Astrocyte of the cerebellum (primary cell): ENCODE measurements around the gene ATF7.

Experiments
- DNase-seq: peaks from one replicate; pipeline ENCODE4 v3.0.0-alpha.2; 2011; ENCODE audit warnings: low read depth
- H3K4me3 ChIP-seq: 2 replicates; pipeline ENCODE4 v1.5.1; 2011; ENCODE audit warnings: mild to moderate bottlenecking, low read depth, low read length, moderate library complexity
- CTCF ChIP-seq: IDR thresholded peaks from 2 replicates; pipeline ENCODE4 v1.5.1; 2012; ENCODE audit warnings: low read length, low read depth, moderate library complexity, mild to moderate bottlenecking; ENCODE audit errors: missing control alignments
- in situ Hi-C: cut with HindIII; loops from 2 replicates; pipeline ENCODE4 v1.10.0; 2017; ENCODE audit warnings: low sequenced_read_pairs

The ATF7 gene

DNA sequence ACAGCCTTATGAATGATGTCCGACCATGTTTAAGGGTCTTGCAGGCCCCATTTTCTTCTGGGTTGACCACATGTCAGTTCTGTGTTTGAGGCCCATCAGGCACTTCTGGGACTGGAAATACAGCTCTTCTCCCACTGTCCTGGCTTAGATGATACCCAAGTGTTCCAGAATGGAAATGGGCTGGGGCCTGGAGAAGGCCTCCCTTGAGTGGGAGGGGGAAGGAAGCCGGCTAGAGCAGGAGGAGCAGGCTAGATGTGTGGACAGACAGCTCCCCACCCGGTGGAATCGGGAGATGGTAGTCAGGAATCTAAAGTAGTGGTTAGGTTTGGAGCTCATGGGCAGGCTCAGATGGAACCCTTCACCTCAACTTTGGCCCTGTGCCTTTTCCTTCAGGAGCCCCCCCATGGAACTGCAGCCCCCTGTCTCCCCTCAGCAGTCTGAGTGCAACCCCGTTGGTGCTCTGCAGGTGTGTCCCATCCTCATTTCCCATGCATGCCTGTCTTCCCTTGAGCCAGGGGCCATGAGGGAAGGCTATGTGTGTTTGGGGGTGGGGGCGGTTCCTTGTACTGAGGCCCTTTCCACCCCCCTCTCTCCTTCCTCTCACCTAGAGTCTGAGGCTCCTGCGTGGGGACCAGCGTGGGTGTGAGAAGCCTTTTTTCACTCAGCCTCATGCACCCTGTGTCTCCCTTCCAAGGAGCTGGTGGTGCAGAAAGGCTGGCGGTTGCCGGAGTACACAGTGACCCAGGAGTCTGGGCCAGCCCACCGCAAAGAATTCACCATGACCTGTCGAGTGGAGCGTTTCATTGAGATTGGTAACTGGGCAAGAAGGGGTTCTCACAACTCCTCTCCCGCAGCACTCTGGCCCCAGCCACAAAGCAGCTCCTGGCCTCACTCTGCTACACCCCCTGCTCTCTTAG lies 121.9 kb downstream of the ATF7 start:
- no peak for TF ChIP-seq CTCF
- in situ Hi-C loops, result no loop called here
- no peak overlapping the region for H3K4me3 ChIP-seq
- DNase-seq, result no peak

- no peak for DNase-seq
- in situ Hi-C loops, result no loop called here
- H3K4me3 ChIP-seq, result no peak overlapping the region
- TF ChIP-seq CTCF, result no peak
Observed at GRCh38 chr12:53502983-53503728, 123.0 kb downstream of the ATF7 start.

- TF ChIP-seq CTCF, result no peak
- no peak overlapping the region for H3K4me3 ChIP-seq
- in situ Hi-C loops, result no loop called here
Observed at GRCh38 chr12:53502331-53502730, 123.9 kb downstream of the ATF7 start.

GRCh38 chr12:53501615-53502181 lies 124.5 kb downstream of the ATF7 start:
- no peak for TF ChIP-seq CTCF
- no peak for DNase-seq
- H3K4me3 ChIP-seq, result peak overlapping the region; percentile 56

More at GRCh38 chr12:53502331-53502730, 123.9 kb downstream of the ATF7 start:
- DNase-seq, result no peak

DNA sequence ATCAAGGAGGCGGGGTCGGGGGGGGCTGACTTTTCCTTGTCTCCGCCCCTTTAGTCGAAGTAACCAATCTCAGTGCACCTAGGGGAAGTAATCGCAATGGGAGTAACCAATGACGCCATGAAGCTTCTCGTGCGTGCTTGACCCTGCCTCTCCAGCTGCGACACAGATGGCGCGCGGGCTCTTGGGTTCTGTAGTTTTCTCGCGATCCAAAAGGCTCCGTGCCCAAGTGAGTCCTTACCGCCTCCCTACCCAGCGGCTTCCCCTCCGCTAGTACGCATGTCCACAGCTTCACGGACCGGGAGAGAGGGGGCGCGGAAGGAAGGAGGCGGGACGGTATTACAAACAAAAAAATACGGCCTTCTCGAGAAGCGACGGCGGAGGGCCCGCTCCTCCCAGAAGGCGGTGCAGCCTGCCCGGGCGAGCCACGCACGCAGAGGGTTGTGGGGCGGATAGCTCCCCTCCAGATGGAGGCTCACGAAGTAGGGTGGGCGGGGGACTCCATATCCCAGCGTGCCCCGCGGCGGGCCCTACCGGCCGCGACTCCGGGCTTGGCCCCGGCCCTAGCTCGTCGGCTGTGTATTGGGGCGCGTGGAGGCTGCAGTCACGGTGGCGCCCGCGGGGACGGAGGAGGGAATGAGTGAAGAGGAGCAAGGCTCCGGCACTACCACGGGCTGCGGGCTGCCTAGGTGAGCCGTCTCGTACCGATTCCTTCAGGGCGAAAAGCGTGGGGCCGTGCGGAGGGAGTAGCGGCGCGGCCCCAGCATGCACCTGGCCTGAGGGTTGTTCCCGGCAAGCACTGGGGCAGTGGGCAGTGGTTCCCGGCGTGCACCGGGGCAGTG lies 125.2 kb downstream of the ATF7 start, which contains the start of gene TARBP2:
Gene TARBP2, plus strand, starts transcription at position 508 of the 839 bp plus-strand sequence. Its CDS starts 126 bp downstream, at position 634.
- H3K4me3 ChIP-seq, result peak within 1 kb of the TSS; percentile 56
- DNase-seq, result peak; percentile 99
- no peak for TF ChIP-seq CTCF
- in situ Hi-C loops, result no loop called here

More at GRCh38 chr12:53501615-53502181, 124.5 kb downstream of the ATF7 start:
- in situ Hi-C loops, result no loop called here
